Muscle of arm (tissue), 14 donors: Measurements from ENCODE around the gene CAPG. TPM values are rescaled to one million over a fixed set of nuclear protein-coding genes. Genes with fewer than 3 reads are reported as not detected.

Source experiments
- DNase-seq: peaks from one replicate; pipeline ENCODE4 v3.0.0-alpha.2; 2013
- long read RNA-seq, 11 donors: transcript quantifications; one replicate each; lab custom pipeline, GENCODE V29; 2026
- polyA plus RNA-seq, 12 donors: library from polyadenylated mRNA; unstranded; fragments of 120-200 nt; gene quantifications; one replicate each; pipeline ENCODE4 v1.2.1, GENCODE V29; 2013; ENCODE audit not compliant: insufficient read length in 12 of 12

CAPG gene
- 10 to 100 TPM in 10 of 12 donors, 1 to 10 TPM in 1, not detected in 1; 8.7 to 80.7 (median 22.0) TPM for polyA plus RNA-seq
- long read RNA-seq, donor 1, transcript CAPG-204 (10 exons, 1,151 nt): major isoform, 37 of 85 reads
- long read RNA-seq, donor 1, transcript CAPG-212 (3 exons, 486 nt): minor isoform, 15 of 85 reads
- long read RNA-seq, donor 1, transcript CAPG-201 (10 exons, 1,442 nt): minor isoform, 7 of 85 reads
- long read RNA-seq, donor 1, partial matches to known transcripts: 26 of 85 reads
- long read RNA-seq, donor 1, other reads (novel, unspliced or antisense): 0 of 85 reads
- long read RNA-seq, donor 2, partial matches to known transcripts: 0 of 2 reads
- long read RNA-seq, donor 2, other reads (novel, unspliced or antisense): 0 of 2 reads
- long read RNA-seq, donor 3, partial matches to known transcripts: 0 of 4 reads
- long read RNA-seq, donor 3, other reads (novel, unspliced or antisense): 0 of 4 reads
- long read RNA-seq, donor 4, partial matches to known transcripts: 0 of 3 reads
- long read RNA-seq, donor 4, other reads (novel, unspliced or antisense): 0 of 3 reads
- long read RNA-seq, donor 5, transcript CAPG-204 (10 exons, 1,151 nt): major isoform, 10 of 11 reads
- long read RNA-seq, donor 5, partial matches to known transcripts: 0 of 11 reads
- long read RNA-seq, donor 5, other reads (novel, unspliced or antisense): 0 of 11 reads
- long read RNA-seq, donor 6, partial matches to known transcripts: 0 of 3 reads
- long read RNA-seq, donor 6, other reads (novel, unspliced or antisense): 0 of 3 reads
- long read RNA-seq, donor 7, transcript CAPG-204 (10 exons, 1,151 nt): major isoform, 5 of 6 reads
- long read RNA-seq, donor 7, partial matches to known transcripts: 0 of 6 reads
- long read RNA-seq, donor 7, other reads (novel, unspliced or antisense): 0 of 6 reads
- long read RNA-seq, donor 8, partial matches to known transcripts: 0 of 4 reads
- long read RNA-seq, donor 8, other reads (novel, unspliced or antisense): 0 of 4 reads
- long read RNA-seq, donor 9, partial matches to known transcripts: 0 of 3 reads
- long read RNA-seq, donor 9, other reads (novel, unspliced or antisense): 0 of 3 reads
- long read RNA-seq, donor 10, partial matches to known transcripts: 0 of 7 reads
- long read RNA-seq, donor 10, other reads (novel, unspliced or antisense): 0 of 7 reads
- long read RNA-seq, donor 11, transcript CAPG-204 (10 exons, 1,151 nt): major isoform, 11 of 11 reads
- long read RNA-seq, donor 11, partial matches to known transcripts: 0 of 11 reads
- long read RNA-seq, donor 11, other reads (novel, unspliced or antisense): 0 of 11 reads

GRCh38 chr2:85409845-85410583 is at the start of gene CAPG:
CAPG (minus strand) TSS chr2:85410366; CDS start chr2:85402145, 8,221 bp downstream.
- no peak for DNase-seq

DNA sequence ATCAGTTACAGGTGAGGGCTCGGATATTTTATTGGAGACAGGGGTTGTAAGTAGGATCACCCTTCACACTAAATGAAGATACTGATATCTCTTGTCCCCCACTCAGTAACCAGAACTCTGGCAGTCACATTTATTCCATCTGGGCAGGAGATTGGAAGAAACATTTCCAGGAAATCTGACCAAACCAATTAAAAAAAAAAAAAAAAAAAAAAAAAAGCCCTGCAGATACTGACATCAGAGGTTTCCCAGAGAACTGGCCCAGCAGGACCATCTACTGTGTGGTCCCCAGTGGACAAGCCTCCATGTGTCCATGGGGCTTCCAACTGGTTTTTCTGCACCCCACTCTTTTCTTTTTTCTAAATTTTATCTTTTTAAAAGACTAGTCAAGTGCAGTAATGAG is 49.6 kb upstream of the CAPG start:
- no peak for DNase-seq

DNA sequence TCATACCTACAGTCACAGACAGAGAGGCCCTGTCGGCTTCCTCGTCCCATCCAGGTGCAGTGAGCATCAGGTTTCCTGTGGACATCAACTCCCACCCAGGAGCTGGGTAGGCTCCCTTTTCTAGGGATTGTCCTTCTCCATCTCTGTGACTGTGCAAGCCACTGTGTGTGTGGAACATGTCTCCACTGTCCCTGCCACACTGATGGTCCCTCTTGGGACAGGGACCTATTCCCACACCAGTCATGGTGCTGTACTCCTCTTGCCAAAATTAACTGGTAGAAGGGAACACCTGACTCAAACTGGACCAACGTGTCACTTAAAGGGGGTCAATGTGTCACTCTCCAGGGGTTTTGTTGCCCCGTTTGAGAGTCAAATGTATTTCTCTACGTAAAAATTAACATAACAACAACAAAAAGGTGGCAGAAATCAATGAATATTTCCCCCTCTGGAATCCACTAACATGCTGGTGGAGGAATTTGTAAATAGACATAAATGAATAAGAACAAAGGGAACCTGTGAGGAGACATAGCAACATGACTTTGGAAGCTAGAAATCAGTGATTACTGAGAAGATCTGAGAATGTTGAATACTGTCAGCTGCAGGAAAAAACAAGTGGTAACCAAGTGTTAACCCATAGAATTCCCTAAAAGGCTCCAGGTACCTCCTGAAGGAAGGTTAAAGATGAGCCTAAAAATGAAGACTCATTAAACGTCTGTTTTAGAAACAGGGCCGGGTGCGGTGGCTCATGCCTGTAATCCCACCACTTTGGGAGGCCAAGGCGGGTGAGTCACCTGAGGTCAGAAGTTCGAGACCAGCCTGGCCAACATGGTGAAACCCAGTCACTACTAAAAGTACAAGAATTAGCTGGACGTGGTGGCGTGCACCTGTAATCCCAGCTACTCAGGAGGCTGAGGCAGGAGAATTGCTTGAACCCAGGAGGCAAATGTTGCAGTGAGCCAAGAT is 48.7 kb upstream of the CAPG start:
- DNase-seq: no peak

- no peak for DNase-seq
Observed at GRCh38 chr2:85457877-85458316, 47.7 kb upstream of the CAPG start.

DNA sequence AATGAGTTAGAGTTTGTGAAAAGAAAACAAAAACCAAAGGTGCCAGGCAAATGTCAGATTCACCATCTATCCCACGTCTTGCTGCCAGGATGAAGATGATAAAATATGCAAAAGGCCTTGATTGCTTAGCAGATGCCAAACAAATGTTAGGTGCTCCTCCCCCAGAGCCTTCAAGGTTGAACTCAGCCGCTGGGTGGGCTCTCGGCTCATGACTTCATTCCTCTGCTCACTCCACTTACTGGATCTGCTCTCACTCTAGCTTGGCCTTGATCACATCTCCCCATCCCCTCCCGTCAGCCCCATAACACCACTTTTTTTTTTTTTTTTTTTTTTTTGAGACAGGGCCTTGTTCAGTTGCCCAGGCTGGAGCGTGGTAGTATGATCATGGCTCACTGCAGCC is 46.9 kb upstream of the CAPG start:
- no peak for DNase-seq

DNA sequence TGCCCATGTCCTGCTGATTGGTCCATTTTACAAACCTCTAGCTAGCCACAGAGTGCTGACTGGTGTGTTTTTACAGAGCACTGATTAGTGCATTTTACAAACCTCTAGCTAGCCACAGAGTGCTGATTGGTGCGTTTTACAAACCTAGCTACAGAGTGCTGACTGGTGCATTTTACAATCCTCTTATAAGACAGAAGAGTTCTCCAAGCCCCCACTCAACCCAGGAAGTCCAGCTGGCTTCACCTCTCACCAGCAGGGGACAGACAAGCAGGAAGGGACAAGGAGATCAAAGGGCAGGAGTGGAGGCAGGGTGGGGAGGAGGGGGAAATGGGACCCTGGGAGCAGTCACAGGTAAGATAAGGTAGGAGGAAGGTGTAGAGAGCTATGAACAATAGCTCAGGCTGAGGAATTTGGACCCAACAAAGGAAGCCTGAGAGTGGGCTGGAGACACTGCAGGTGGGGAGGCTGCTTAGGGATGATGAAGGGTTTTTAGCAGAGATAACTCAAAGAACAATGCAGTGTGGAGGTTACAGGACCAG is 45.5 kb upstream of the CAPG start:
- DNase-seq: no peak

DNA sequence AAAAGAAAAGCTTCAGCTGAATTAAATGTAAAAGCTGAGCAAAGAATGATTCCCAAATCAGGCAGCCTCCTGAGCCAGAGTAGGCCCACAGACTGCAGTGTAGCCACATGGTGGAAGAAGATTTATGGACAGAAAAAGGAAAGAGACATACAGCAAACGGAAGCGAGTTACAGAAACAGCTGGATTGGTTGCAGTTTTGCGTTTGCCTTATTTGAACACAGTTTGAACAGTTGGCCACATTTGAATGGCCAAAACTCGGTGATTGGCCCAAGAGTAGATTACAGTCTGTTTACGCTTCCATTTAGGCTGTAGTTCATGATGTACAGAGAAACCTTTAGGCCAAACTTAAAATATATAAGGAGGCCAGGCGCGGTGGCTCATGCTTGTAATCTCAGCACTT is 43.4 kb upstream of the CAPG start:
- DNase-seq: no peak

DNA sequence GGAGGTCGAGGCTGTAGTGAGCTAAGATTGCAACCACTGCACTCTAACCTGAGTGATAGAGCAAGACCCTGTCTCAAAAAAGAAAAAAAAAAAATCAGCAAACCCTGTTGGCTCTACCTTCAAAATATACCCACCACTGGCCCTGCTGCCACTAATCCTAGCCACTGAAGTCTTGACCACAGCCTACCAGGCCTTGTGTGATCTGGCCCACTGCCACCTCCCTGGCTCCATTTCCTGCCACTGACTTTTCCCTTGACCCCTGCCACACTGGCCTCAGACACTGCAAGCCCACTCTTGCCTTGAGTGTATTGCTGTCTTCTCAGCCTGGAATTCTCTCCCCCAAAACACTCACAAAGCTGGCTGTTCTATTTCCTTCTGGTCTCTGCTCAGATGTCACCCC is 42.1 kb upstream of the CAPG start:
- no peak for DNase-seq

- DNase-seq: no peak
Observed at GRCh38 chr2:85449214-85449588, 39.0 kb upstream of the CAPG start.

GRCh38 chr2:85448461-85449213 is 38.5 kb upstream of the CAPG start:
- DNase-seq: no peak

- DNase-seq: no peak
Observed at GRCh38 chr2:85447222-85447585, 37.0 kb upstream of the CAPG start.

DNA sequence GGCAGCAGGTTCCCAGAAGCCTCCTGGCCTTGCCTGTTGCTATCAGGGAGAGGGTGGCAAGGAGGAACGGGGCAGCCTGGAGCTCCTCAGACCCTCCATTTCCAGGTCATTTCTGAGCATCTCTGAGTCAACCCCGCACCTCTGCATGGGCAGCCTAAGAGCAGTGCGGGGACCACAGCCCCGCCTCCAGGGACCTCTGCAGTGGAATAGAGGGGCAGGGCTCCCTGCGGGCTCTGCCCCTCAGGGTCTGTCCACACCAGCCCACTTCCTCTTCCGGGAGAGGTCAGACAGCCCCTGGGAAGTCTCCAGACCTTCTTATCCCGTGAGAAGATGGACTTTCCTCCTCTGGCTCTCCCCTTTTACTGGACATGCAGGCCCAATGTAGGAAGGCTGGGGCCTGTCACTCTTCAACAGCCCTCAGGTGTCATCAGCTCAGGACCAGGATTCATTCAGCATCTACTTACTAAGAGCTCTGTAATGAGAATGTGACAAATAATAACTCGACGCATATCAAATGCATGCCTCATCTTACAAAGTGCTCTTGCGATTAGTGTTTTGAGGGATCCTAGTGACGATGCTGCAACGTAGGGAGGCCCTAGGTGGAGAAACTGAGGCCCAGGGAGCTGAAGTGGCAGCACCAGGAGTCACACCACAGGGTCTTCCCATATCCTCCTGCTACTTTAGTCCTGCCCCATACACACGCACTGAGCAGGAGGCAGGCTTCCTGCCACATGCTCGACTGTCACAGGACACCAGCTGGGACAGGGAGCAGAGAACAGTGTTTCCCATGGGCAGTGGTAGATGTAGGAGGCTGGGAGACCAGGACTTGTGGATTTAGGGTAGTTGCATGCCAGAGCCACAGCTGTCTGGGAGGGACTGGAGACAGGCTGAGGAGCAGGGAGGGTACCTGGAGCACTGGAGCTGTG is 36.4 kb upstream of the CAPG start:
- DNase-seq: no peak

- DNase-seq: no peak
Observed at GRCh38 chr2:85445316-85446295, 35.4 kb upstream of the CAPG start.

DNA sequence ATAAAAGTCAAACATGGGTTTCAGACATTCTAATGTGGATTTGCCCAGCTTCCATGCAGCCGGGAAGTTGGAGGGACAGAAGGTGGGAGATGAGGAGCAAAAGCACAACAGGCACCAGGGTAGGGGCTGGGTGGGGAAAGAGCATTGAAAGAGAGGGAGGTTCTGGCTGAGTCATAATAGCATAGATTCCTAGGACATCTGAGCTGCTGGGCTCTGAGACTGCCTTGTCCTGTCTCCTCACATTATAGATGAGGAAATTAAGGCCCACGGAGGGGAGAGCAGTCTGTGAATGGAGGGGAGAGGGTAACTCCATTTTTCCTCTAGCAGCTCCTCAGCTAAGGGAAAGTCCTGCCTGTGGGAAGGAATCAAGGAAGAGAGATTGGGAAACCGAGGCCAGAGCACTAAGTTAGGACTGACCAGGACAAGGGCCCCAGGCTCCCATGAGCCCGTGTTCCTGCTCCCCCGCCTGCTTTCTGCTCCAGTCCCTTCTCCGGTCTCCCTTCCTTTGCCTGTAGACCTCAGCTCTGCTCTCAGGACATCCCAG is 34.5 kb upstream of the CAPG start:
- DNase-seq: no peak

DNA sequence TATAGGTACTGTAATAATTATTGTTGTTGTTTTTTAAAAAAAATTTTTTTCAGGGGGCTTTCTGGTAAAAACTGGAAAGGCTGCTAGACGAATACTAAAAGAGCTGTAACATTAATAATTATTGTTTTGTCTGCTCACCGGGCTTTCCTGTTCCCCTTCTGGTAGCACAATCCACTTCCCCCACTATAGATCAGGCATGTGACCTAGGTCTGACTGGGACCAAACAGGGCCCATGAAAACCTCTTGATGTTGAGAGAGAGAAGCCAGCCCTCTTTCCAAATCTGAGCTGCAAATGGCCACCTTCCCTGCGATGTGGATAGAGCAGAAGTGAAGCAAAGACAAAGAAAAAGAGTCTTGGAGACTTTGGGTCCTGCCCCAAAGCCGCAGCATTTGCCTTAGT is 31.7 kb upstream of the CAPG start:
- DNase-seq: no peak

- DNase-seq: no peak
Observed at GRCh38 chr2:85440729-85441128, 30.6 kb upstream of the CAPG start.
